Sigmoid colon (tissue), 7 donors: ENCODE data around the gene RBM45. TPM values are rescaled to one million over a fixed set of nuclear protein-coding genes. Genes with fewer than 3 reads are reported as not detected.
"Not testable (repeated sequence)": the region's sequence is repeated elsewhere in the genome, so short reads cannot be mapped to it uniquely, and the experiment has no call there.

Experiments
- DNase-seq: peaks from one replicate; pipeline ENCODE4 v3.0.0-alpha.2; 2019
- H3K27ac ChIP-seq, 4 donors: fragments of 200-600 bp; sonication (generic); one replicate each; pipeline ENCODE4 v1.5.1; 2016 to 2019; ENCODE audit warnings: mild to moderate bottlenecking in 1 of 4
- H3K27me3 ChIP-seq, 3 donors: fragments of 200-600 bp; sonication (generic); one replicate each; pipeline ENCODE4 v1.5.1; 2019; ENCODE audit warnings: mild to moderate bottlenecking in 1 of 3
- H3K36me3 ChIP-seq, 4 donors: fragments of 200-600 bp; sonication (generic); one replicate each; pipeline ENCODE4 v1.5.1; 2016 to 2019
- H3K4me1 ChIP-seq, 4 donors: fragments of 200-600 bp; sonication (generic); one replicate each; pipeline ENCODE4 v1.5.1; 2017 to 2019
- H3K4me3 ChIP-seq, 4 donors: fragments of 200-600 bp; sonication (generic); one replicate each; pipeline ENCODE4 v1.5.1; 2017 to 2019; ENCODE audit warnings: mild to moderate bottlenecking in 2 of 4, moderate library complexity in 1 of 4
- H3K9me3 ChIP-seq, 4 donors: fragments of 200-600 bp in 3 of 4; sonication (generic) in 3 of 4; one replicate each; pipeline versions ENCODE4 v1.5.1 to v1.6.1; 2013 to 2019
- CTCF ChIP-seq, 4 experiments: fragments of 450-650 bp in 3 of 4; fragments of 200-600 bp in 1 of 4; IDR thresholded peaks; one replicate each; pipeline ENCODE4 v1.5.1; 2016 to 2019; ENCODE audit warnings: antibody characterized with exemption in 4 of 4, mild to moderate bottlenecking in 3 of 4, moderate library complexity in 2 of 4
- EP300 ChIP-seq, 4 donors: sonication (generic); formaldehyde crosslinking; IDR thresholded peaks; one replicate each; pipeline ENCODE4 v1.6.1; 2017; ENCODE audit warnings: antibody characterized with exemption in 4 of 4
- POLR2A ChIP-seq, 2 donors: fragments of 450-650 bp; IDR thresholded peaks; one replicate each; pipeline ENCODE4 v1.6.1; 2016; ENCODE audit warnings: antibody characterized with exemption in 2 of 2, mild to moderate bottlenecking in 2 of 2, moderate library complexity in 2 of 2
- POLR2AphosphoS5 ChIP-seq, 4 donors: sonication (generic); formaldehyde crosslinking; IDR thresholded peaks; one replicate each; pipeline ENCODE4 v1.6.1; 2017; ENCODE audit warnings: antibody characterized with exemption in 4 of 4
- WGBS, 2 donors: extraction: QIAGEN DNeasy Blood & Tissue Kit; methylation state at CpG; one replicate each; pipeline ENCODE4 v1.1.7; 2013; 5-methylcytosine and 5-hydroxymethylcytosine counted together
- intact Hi-C: fragments of 100-400 bp; cut with DNase I; formaldehyde crosslinking; loops from one replicate; pipeline ENCODE4 v1.15.1; 2023
- polyA plus RNA-seq, 3 donors: library from polyadenylated mRNA; stranded (reverse); fragments of 200-250 nt; gene quantifications; one replicate each; pipeline ENCODE4 v1.2.3, GENCODE V29; 2013
- total RNA-seq, 4 donors: library from RNA; depleted of rRNA; stranded (reverse); fragments of >200 nt; gene quantifications; one replicate each; pipeline ENCODE4 v1.1.0, GENCODE V29; 2016
- donor health status: healthy with polysubstance abuse.
- donor health status: Bipolar disorder and iron deficiency.
- donor health status: healthy.

Gene RBM45
- total and polyA plus RNA-seq, 7 donors = 7.2 to 18.5 (median 12.2) TPM

- H3K9me3 ChIP-seq = no peaks in the 10 kb centered on the region
- H3K27me3 ChIP-seq = peaks cover 0 to 3% (median 0%) of the 10 kb centered on the region in 3 donors
- no peaks in the 10 kb centered on the region for H3K4me1 ChIP-seq
- no peak for TF ChIP-seq EP300 (IDR thresholded peaks at IDR 0.05)
- DNase-seq = no peak
- no peak overlapping the region for H3K27ac ChIP-seq
- H3K36me3 ChIP-seq = no peaks in the 10 kb centered on the region
- H3K4me3 ChIP-seq = no peak overlapping the region
- intact Hi-C loops = no loop called here
Measured at GRCh38 chr2:178143481-178143880, 31.2 kb downstream of the RBM45 start.

- Histone ChIP-seq H3K27ac (no peak overlapping the region), H3K36me3 (no peaks in the 10 kb centered on the region), H3K9me3 (peaks cover 0 to 3% (median 0%) of the 10 kb centered on the region in 4 donors), H3K4me3 (no peak overlapping the region), H3K27me3 (peaks cover 0 to 3% (median 0%) of the 10 kb centered on the region in 3 donors), H3K4me1 (no peaks in the 10 kb centered on the region)
- intact Hi-C loops = no loop called here
- WGBS, 2 donors = 4 to 43% methylated on average over 3 of the region's 3 CpGs
- TF ChIP-seq EP300 (IDR thresholded peaks at IDR 0.05) = no peak
- TF ChIP-seq CTCF (IDR thresholded peaks at IDR 0.05) = no peak
- no peak for TF ChIP-seq POLR2A (IDR thresholded peaks at IDR 0.05)
- no peak for TF ChIP-seq POLR2AphosphoS5 (IDR thresholded peaks at IDR 0.05)
- no peak for DNase-seq
Measured at GRCh38 chr2:178152033-178152432, 39.8 kb downstream of the RBM45 start.

GRCh38 chr2:178152542-178152941 is 40.3 kb downstream of the RBM45 start:
- peaks cover 0 to 3% (median 0%) of the 10 kb centered on the region in 4 donors for H3K9me3 ChIP-seq
- no peak overlapping the region for H3K27ac ChIP-seq
- intact Hi-C loops = no loop called here
- TF ChIP-seq EP300 (IDR thresholded peaks at IDR 0.05) = no peak
- TF ChIP-seq POLR2AphosphoS5 (IDR thresholded peaks at IDR 0.05) = no peak
- TF ChIP-seq CTCF (IDR thresholded peaks at IDR 0.05) = no peak
- no peak for TF ChIP-seq POLR2A (IDR thresholded peaks at IDR 0.05)
- no peak overlapping the region for H3K4me3 ChIP-seq
- no peak for DNase-seq
- H3K27me3 ChIP-seq = peaks cover 0 to 3% (median 0%) of the 10 kb centered on the region in 3 donors
- no peaks in the 10 kb centered on the region for H3K36me3 ChIP-seq
- 21 to 54% methylated on average over 4 of the region's 4 CpGs for WGBS, 2 donors
- H3K4me1 ChIP-seq = no peaks in the 10 kb centered on the region

GRCh38 chr2:178152977-178153376 is 40.7 kb downstream of the RBM45 start:
- Histone ChIP-seq H3K27ac (no peak overlapping the region), H3K9me3 (peaks cover 0 to 3% (median 0%) of the 10 kb centered on the region in 4 donors), H3K36me3 (no peaks in the 10 kb centered on the region), H3K4me3 (no peak overlapping the region), H3K27me3 (peaks cover 0 to 2% (median 0%) of the 10 kb centered on the region in 3 donors), H3K4me1 (no peaks in the 10 kb centered on the region)
- WGBS, 2 donors = 0 to 61% methylated on average over 1 of the region's 1 CpG
- TF ChIP-seq CTCF (IDR thresholded peaks at IDR 0.05) = no peak
- no peak for TF ChIP-seq POLR2AphosphoS5 (IDR thresholded peaks at IDR 0.05)
- intact Hi-C loops = no loop called here
- no peak for DNase-seq

GRCh38 chr2:178153878-178154277 is 41.6 kb downstream of the RBM45 start:
- WGBS, 2 donors = 78 to 80% methylated on average over 1 of the region's 1 CpG
- intact Hi-C loops, DNase-seq, H3K4me3 ChIP-seq, H3K27ac ChIP-seq, H3K9me3 ChIP-seq, H3K27me3 ChIP-seq, H3K4me1 ChIP-seq, H3K36me3 ChIP-seq: not testable (repeated sequence)

- no peaks in the 10 kb centered on the region for H3K27me3 ChIP-seq
- DNase-seq = no peak
- H3K4me1 ChIP-seq = no peaks in the 10 kb centered on the region
- no peak overlapping the region for H3K4me3 ChIP-seq
- intact Hi-C loops = no loop called here
- no peaks in the 10 kb centered on the region for H3K36me3 ChIP-seq
- TF ChIP-seq CTCF (IDR thresholded peaks at IDR 0.05) (no peak), POLR2A (IDR thresholded peaks at IDR 0.05) (no peak), POLR2AphosphoS5 (IDR thresholded peaks at IDR 0.05) (no peak), EP300 (IDR thresholded peaks at IDR 0.05) (no peak)
- no peak overlapping the region for H3K27ac ChIP-seq
- 91 to 98% methylated on average over 1 of the region's 1 CpG for WGBS, 2 donors
- H3K9me3 ChIP-seq = peaks cover 0 to 3% (median 0%) of the 10 kb centered on the region in 4 donors
Measured at GRCh38 chr2:178155524-178155923, 43.3 kb downstream of the RBM45 start.
